Neutrophil (primary cell): ENCODE measurements around the gene GRM8.

Source experiments
- H3K27ac ChIP-seq: fragments of 200-600 bp; sonication (generic); 2 replicates; pipeline ENCODE4 v1.5.1; 2016; ENCODE audit warnings: mild to moderate bottlenecking, moderate library complexity
- H3K27me3 ChIP-seq: fragments of 200-600 bp; sonication (generic); 2 replicates; pipeline ENCODE4 v1.6.0; 2016; ENCODE audit warnings: mild to moderate bottlenecking
- H3K36me3 ChIP-seq: fragments of 200-600 bp; sonication (generic); 2 replicates; pipeline ENCODE4 v1.5.1; 2017
- H3K4me1 ChIP-seq, 2 experiments: fragments of 200-600 bp in 1 of 2; sonication (generic) in 1 of 2; 1 replicate in 1 of 2; 2 replicates in 1 of 2; pipeline versions ENCODE4 v1.5.1 to v1.6.1; 2013 to 2016; ENCODE audit warnings: low read depth in 1 of 2, low read length in 1 of 2, mild to moderate bottlenecking in 1 of 2, moderate library complexity in 1 of 2; ENCODE audit not compliant: control insufficient read depth in 1 of 2, insufficient read depth in 1 of 2
- H3K4me3 ChIP-seq, 2 experiments: fragments of 200-600 bp in 1 of 2; sonication (generic) in 1 of 2; 1 replicate in 1 of 2; 2 replicates in 1 of 2; pipeline ENCODE4 v1.5.1; 2013 to 2016; ENCODE audit warnings: low read depth in 1 of 2, low read length in 1 of 2, mild to moderate bottlenecking in 1 of 2, moderate library complexity in 1 of 2
- H3K9me3 ChIP-seq: fragments of 200-600 bp; sonication (generic); 2 replicates; pipeline ENCODE4 v1.5.1; 2016
- TF ChIP-seq, protein P1 (sequence below): fragments of 200-600 bp; sonication (generic); IDR thresholded peaks from 2 replicates; pipeline ENCODE4 v1.5.1; 2016; ENCODE audit warnings: antibody characterized with exemption

The GRM8 gene

DNA sequence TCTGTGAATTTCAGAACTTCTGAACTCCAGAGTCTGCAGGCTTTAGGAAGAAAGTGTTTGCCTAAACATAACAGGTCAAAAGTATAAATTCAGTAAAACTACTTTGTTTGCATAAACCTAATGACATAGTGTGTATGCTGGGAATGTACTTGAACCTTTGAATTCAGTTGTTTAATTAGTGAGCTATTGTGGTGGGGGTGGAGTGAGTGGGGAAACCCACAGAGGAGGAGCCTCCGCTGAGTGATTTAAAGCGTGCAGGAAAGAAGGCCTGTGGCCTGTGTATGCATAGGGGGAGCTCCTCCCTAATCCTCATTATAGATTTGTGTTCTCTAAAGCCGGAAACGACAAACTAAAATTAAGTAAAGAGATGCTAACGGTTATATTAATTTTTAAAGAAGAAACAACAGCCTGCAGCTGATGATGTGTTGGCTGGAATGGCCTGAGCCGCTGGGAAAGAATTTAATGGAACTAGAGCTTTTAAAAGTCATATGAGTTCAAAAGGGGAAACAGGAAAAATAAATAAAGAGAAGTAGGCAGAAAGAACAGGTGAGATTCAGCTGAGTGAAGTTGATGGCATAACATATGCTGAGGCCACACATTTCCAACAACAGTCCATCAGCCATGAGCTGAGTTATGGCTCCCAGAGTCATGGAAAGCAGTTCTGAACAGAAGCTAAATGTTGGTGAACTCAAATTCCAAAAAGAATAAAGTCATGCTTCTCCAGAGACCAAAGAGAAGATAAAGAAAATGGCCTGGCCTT lies 595.0 kb downstream of the GRM8 start:
- H3K4me1 ChIP-seq: no peaks in the 10 kb centered on the region
- no peaks in the 10 kb centered on the region for H3K36me3 ChIP-seq
- no peak overlapping the region for H3K4me3 ChIP-seq
- TF ChIP-seq, protein P1, sequence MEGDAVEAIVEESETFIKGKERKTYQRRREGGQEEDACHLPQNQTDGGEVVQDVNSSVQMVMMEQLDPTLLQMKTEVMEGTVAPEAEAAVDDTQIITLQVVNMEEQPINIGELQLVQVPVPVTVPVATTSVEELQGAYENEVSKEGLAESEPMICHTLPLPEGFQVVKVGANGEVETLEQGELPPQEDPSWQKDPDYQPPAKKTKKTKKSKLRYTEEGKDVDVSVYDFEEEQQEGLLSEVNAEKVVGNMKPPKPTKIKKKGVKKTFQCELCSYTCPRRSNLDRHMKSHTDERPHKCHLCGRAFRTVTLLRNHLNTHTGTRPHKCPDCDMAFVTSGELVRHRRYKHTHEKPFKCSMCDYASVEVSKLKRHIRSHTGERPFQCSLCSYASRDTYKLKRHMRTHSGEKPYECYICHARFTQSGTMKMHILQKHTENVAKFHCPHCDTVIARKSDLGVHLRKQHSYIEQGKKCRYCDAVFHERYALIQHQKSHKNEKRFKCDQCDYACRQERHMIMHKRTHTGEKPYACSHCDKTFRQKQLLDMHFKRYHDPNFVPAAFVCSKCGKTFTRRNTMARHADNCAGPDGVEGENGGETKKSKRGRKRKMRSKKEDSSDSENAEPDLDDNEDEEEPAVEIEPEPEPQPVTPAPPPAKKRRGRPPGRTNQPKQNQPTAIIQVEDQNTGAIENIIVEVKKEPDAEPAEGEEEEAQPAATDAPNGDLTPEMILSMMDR: no peak
- no peak overlapping the region for H3K27ac ChIP-seq
- H3K27me3 ChIP-seq: no peaks in the 10 kb centered on the region
- no peaks in the 10 kb centered on the region for H3K9me3 ChIP-seq

- no peaks in the 10 kb centered on the region for H3K9me3 ChIP-seq
- no peak overlapping the region for H3K4me3 ChIP-seq
- no peak overlapping the region for H3K27ac ChIP-seq
- no peaks in the 10 kb centered on the region for H3K27me3 ChIP-seq
- TF ChIP-seq, protein P1: no peak
- H3K4me1 ChIP-seq: no peaks in the 10 kb centered on the region
- no peaks in the 10 kb centered on the region for H3K36me3 ChIP-seq
Observed at GRCh38 chr7:126657137-126657536, 595.6 kb downstream of the GRM8 start.

DNA sequence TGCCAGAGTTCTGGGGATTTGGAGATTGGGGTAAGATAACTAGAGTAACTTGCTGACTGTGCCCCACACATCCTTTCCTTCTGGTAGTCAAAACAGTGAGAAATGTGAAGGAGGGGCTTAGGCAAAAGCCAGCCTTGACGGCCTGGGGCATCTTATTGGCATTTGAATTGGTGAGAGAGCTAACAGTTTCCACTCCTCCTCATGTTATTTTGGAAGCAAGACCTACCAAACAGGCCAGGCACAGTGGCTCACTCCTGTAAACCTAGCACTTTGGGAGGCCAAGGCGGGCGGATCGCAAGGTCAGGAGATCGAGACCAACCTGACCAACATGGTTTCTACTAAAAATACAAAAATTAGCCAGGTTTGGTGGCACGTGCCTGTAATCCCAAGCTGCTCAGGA lies 596.6 kb downstream of the GRM8 start:
- no peak overlapping the region for H3K4me3 ChIP-seq
- no peak overlapping the region for H3K27ac ChIP-seq
- H3K27me3 ChIP-seq: no peaks in the 10 kb centered on the region
- TF ChIP-seq, protein P1: no peak
- no peaks in the 10 kb centered on the region for H3K9me3 ChIP-seq
- no peaks in the 10 kb centered on the region for H3K36me3 ChIP-seq
- no peaks in the 10 kb centered on the region for H3K4me1 ChIP-seq

- no peaks in the 10 kb centered on the region for H3K36me3 ChIP-seq
- H3K27me3 ChIP-seq: no peaks in the 10 kb centered on the region
- H3K4me1 ChIP-seq: no peaks in the 10 kb centered on the region
- no peaks in the 10 kb centered on the region for H3K9me3 ChIP-seq
- TF ChIP-seq, protein P1: no peak
- H3K27ac ChIP-seq: no peak overlapping the region
- H3K4me3 ChIP-seq: no peak overlapping the region
Observed at GRCh38 chr7:126637538-126637937, 615.2 kb downstream of the GRM8 start.

GRCh38 chr7:126635545-126635944 lies 617.2 kb downstream of the GRM8 start:
- Histone ChIP-seq H3K4me1 (no peaks in the 10 kb centered on the region), H3K27ac (no peak overlapping the region), H3K4me3 (no peak overlapping the region), H3K9me3 (no peaks in the 10 kb centered on the region), H3K36me3 (no peaks in the 10 kb centered on the region), H3K27me3 (no peaks in the 10 kb centered on the region)
- TF ChIP-seq, protein P1: no peak
